ENCODE data around the gene DNAJB14. TPM values are rescaled to one million over a fixed set of nuclear protein-coding genes. Genes with fewer than 3 reads are reported as not detected.

Gene DNAJB14
- 39.0 and 63.4 TPM in 2 replicates for total RNA-seq

DNA sequence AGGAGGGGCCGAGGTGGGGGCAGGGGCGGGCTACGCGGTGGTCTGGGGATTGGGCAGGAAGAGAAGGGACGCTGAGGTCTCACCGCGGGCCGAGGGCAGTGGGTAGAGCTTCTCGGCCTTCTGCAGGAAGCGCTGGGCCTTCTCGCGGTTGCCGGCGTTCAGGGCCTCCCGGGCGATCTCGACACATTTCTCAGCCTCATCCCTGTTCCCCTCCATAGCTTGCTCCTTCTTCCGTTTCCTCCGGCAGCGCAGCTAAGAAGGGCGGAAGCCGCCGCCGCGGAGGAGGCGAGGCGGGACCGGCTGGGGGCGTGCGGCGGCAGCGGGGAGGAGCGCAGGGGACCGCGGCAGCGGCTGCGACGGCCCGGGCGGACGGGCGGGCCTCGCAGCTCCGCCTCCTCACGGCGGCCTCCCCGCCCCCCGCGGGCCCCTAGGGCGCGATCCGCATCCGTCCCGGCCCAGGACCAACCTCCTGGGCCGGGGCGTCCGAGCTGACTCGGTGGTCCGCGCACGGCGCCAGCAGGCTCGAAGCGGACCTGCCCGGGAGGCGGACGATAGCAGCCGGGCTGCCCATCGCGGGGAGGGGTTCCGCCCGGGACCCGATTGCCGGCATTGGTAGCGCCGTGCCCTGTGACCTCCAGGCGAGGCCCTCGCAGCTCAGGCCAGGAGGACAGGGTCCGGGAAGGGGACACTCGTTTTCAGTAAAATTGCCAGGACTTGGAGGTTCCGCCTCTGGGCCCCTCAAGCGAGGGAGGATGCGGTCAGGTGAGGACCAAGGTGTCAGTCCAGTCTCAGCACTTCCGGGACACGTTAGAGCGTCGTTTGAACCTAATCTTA lies at the start of gene DNAJB14:
TSS of gene DNAJB14 (minus strand) at position 263 of the 834 bp plus-strand sequence. CDS start at position 216, 47 bp downstream.

GRCh38 chr4:99949999-99950912 lies 3.8 kb upstream of the DNAJB14 start, which contains the start of gene H2AZ1:
TSS of gene H2AZ1 (minus strand) at chr4:99950275. CDS start at chr4:99950170, 105 bp downstream.

GRCh38 chr4:99894161-99894997 lies 52.0 kb downstream of the DNAJB14 start, which contains the start of gene LAMTOR3:
TSS of gene LAMTOR3 (minus strand) at chr4:99894427. CDS start at chr4:99893963, 464 bp downstream.

Other genes starting within 250 kb of the DNAJB14 start
- gene DAPP1, start 129.8 kb downstream of the DNAJB14 start, total RNA-seq, result not detected in 2 replicates
- gene LAMTOR3, start 52.2 kb downstream of the DNAJB14 start, total RNA-seq, result 21.1 and 31.0 TPM in 2 replicates
- gene H2AZ1, start 3.7 kb upstream of the DNAJB14 start, total RNA-seq, result 227 and 289 TPM in 2 replicates
- 0.92 and 5.2 TPM in 2 replicates for gene DDIT4L, start 243.8 kb upstream of the DNAJB14 start, total RNA-seq